IMR-90 (cell line): Measurements from ENCODE around the gene GLE1. TPM values are rescaled to one million over a fixed set of nuclear protein-coding genes. Genes with fewer than 3 reads are reported as not detected.

ENCODE experiments used
- ATAC-seq: fragments of 200-7000 bp; cut with Tn5 transposase; 2 replicates; pipeline ENCODE4 v1.9.1; 2020; ENCODE audit warnings: low read depth, mild to moderate bottlenecking, moderate library complexity
- BruUV-seq: library from RNA; stranded (reverse); fragments of 400-500 nt; replicated peaks from 2 replicates; lab custom pipeline; 2021; lab: Mats Ljungman, UMichigan
- CTCF ChIA-PET: fragments of 300-600 bp; formaldehyde crosslinking; extraction: SDS; loops from one replicate; lab custom pipeline; 2021; ENCODE audit warnings: antibody characterized with exemption; lab: Yijun Ruan, JAX
- POLR2A ChIA-PET: fragments of 300-600 bp; sonication (Branson Sonifier 250); formaldehyde crosslinking; loops from one replicate; lab custom pipeline; 2022; ENCODE audit warnings: antibody characterized with exemption; ENCODE audit not compliant: unreplicated experiment; lab: Charles Lee
- DNase-seq: peaks from one replicate; pipeline ENCODE4 v3.0.0; 2013
- H2AFZ ChIP-seq: replicated peaks from 2 replicates; pipeline ENCODE3; 2013; ENCODE audit warnings: low read length, mild to moderate bottlenecking; ENCODE audit not compliant: poor library complexity
- H2AK5ac ChIP-seq: 2 replicates; pipeline ENCODE4 v1.6.1; 2013; ENCODE audit warnings: low read depth, low read length, inconsistent platforms
- H2AK9ac ChIP-seq: replicated peaks from 2 replicates; pipeline ENCODE3; 2013; ENCODE audit warnings: mild to moderate bottlenecking, low read depth, low read length, moderate library complexity; ENCODE audit not compliant: poor library complexity
- H2BK120ac ChIP-seq: 2 replicates; pipeline ENCODE4 v1.6.1; 2013; ENCODE audit warnings: low read depth, low read length, inconsistent platforms
- H2BK15ac ChIP-seq: 3 replicates; pipeline ENCODE4 v1.6.1; 2013; ENCODE audit warnings: low read depth, low read length, inconsistent platforms
- H2BK20ac ChIP-seq: 2 replicates; pipeline ENCODE4 v1.6.1; 2013; ENCODE audit warnings: low read depth, mild to moderate bottlenecking, inconsistent platforms, low read length, moderate library complexity
- H2BK5ac ChIP-seq: 2 replicates; pipeline ENCODE4 v1.6.1; 2013; ENCODE audit warnings: mild to moderate bottlenecking, low read depth, low read length, inconsistent platforms; ENCODE audit not compliant: poor library complexity, severe bottlenecking
- H3K14ac ChIP-seq: replicated peaks from 2 replicates; pipeline ENCODE4 v1.6.1; 2013; ENCODE audit warnings: low read depth, low read length, inconsistent platforms
- H3K18ac ChIP-seq: 2 replicates; pipeline ENCODE4 v1.6.1; 2013; ENCODE audit warnings: low read depth, low read length, control low read depth
- H3K23ac ChIP-seq: 2 replicates; pipeline ENCODE4 v1.6.1; 2013; ENCODE audit warnings: low read depth, low read length, inconsistent platforms
- H3K27ac ChIP-seq: 2 replicates; pipeline ENCODE4 v1.5.1; 2013; ENCODE audit warnings: mild to moderate bottlenecking, control low read depth, low read length; ENCODE audit not compliant: insufficient read depth
- H3K27me3 ChIP-seq: 2 replicates; pipeline ENCODE4 v1.6.1; 2013; ENCODE audit warnings: low read length; ENCODE audit not compliant: control insufficient read depth, insufficient read depth
- H3K36me3 ChIP-seq: 2 replicates; pipeline ENCODE4 v1.6.1; 2013; ENCODE audit warnings: low read length, mixed read lengths; ENCODE audit not compliant: control insufficient read depth, insufficient read depth
- H3K4ac ChIP-seq: 2 replicates; pipeline ENCODE4 v1.6.1; 2013; ENCODE audit warnings: low read depth, low read length, inconsistent platforms
- H3K4me1 ChIP-seq: 2 replicates; pipeline ENCODE4 v1.6.1; 2013; ENCODE audit warnings: low read length, mixed read lengths; ENCODE audit not compliant: control insufficient read depth, insufficient read depth
- H3K4me2 ChIP-seq: 2 replicates; pipeline ENCODE4 v1.6.1; 2013; ENCODE audit warnings: low read depth, mild to moderate bottlenecking, control low read depth, low read length, moderate library complexity
- H3K4me3 ChIP-seq: 2 replicates; pipeline ENCODE4 v1.5.1; 2013; ENCODE audit warnings: low read depth, mild to moderate bottlenecking, control low read depth, low read length, moderate library complexity; ENCODE audit not compliant: insufficient read depth
- H3K56ac ChIP-seq: 2 replicates; pipeline ENCODE4 v1.6.1; 2013; ENCODE audit warnings: low read length, inconsistent platforms; ENCODE audit not compliant: insufficient read depth; ENCODE audit errors: extremely low read depth
- H3K79me1 ChIP-seq, 2 experiments: 2 replicates each; pipeline ENCODE4 v1.6.1; 2013; ENCODE audit warnings: low read length in 2 of 2, inconsistent platforms in 1 of 2, low read depth in 1 of 2
- H3K9ac ChIP-seq: 2 replicates; pipeline ENCODE4 v1.6.1; 2013; ENCODE audit warnings: low read depth, low read length, control low read depth
- H3K9me1 ChIP-seq: 2 replicates; pipeline ENCODE4 v1.6.1; 2013; ENCODE audit warnings: low read length, inconsistent platforms; ENCODE audit not compliant: insufficient read depth
- H3K9me3 ChIP-seq: 2 replicates; pipeline ENCODE4 v1.6.1; 2013; ENCODE audit warnings: low read length; ENCODE audit not compliant: control insufficient read depth, insufficient read depth
- H4K20me1 ChIP-seq: 2 replicates; pipeline ENCODE4 v1.6.1; 2013; ENCODE audit warnings: low read length, inconsistent platforms; ENCODE audit not compliant: insufficient read depth
- H4K5ac ChIP-seq: 2 replicates; pipeline ENCODE4 v1.6.1; 2013; ENCODE audit warnings: mild to moderate bottlenecking, low read depth, low read length, control low read depth
- H4K8ac ChIP-seq, 2 experiments: 2 replicates each; pipeline ENCODE4 v1.6.1; 2013; ENCODE audit warnings: low read depth in 2 of 2, low read length in 2 of 2, control low read depth in 1 of 2, inconsistent platforms in 1 of 2
- H4K91ac ChIP-seq: 2 replicates; pipeline ENCODE4 v1.6.1; 2013; ENCODE audit warnings: low read depth, low read length, inconsistent platforms; ENCODE audit not compliant: insufficient read depth
- BHLHE40 ChIP-seq: fragments of 150-350 bp; IDR thresholded peaks from 2 replicates; pipeline ENCODE4 v1.6.1; 2016; ENCODE audit warnings: mild to moderate bottlenecking, low read depth, low read length
- MAFK ChIP-seq: IDR thresholded peaks from 2 replicates; pipeline ENCODE4 v1.6.1; 2012; ENCODE audit warnings: low read depth, low read length, improper control_type of control experiment
- MXI1 ChIP-seq: IDR thresholded peaks from 2 replicates; pipeline ENCODE4 v1.6.1; 2012; ENCODE audit warnings: low read depth, mild to moderate bottlenecking, low read length, moderate library complexity, borderline replicate concordance
- POLR2A ChIP-seq: IDR thresholded peaks from 2 replicates; pipeline ENCODE4 v1.6.1; 2012; ENCODE audit warnings: mild to moderate bottlenecking, low read depth, low read length
- RAD21 ChIP-seq: IDR thresholded peaks from 2 replicates; pipeline ENCODE4 v1.6.1; 2012; ENCODE audit warnings: low read length, improper control_type of control experiment
- RCOR1 ChIP-seq: IDR thresholded peaks from 2 replicates; pipeline ENCODE4 v1.6.1; 2012; ENCODE audit warnings: mild to moderate bottlenecking, low read length, improper control_type of control experiment; ENCODE audit not compliant: insufficient replicate concordance
- SMC3 ChIP-seq: fragments of 150-350 bp; IDR thresholded peaks from 2 replicates; pipeline ENCODE4 v1.6.1; 2016; ENCODE audit warnings: low read depth, mild to moderate bottlenecking, antibody characterized with exemption, low read length, moderate library complexity
- WGBS, 2 experiments: methylation state at CpG; one replicate each; pipeline versions ENCODE4 v1.1.5 to v1.1.7; 2013; ENCODE audit warnings: missing lambda C conversion rate in 2 of 2; ENCODE audit not compliant: insufficient read length in 1 of 2; ENCODE audit errors: extremely low coverage in 2 of 2; 5-methylcytosine and 5-hydroxymethylcytosine counted together
- dilution Hi-C: fragments of 300-500 bp; cut with HindIII; formaldehyde crosslinking; loops from one replicate; pipeline ENCODE4 v1.14.3; 2018; ENCODE audit warnings: low sequenced_read_pairs; ENCODE audit not compliant: unreplicated experiment
- in situ Hi-C: fragments of 300-500 bp; cut with MboI; formaldehyde crosslinking; loops from 3 replicates; pipeline ENCODE4 v1.14.3; 2019; ENCODE audit warnings: low sequenced_read_pairs, inconsistent platforms, mixed read lengths
- intact Hi-C: fragments of 100-400 bp; cut with micrococcal nuclease; formaldehyde crosslinking; loops from 2 replicates; pipeline ENCODE4 v1.10.0; 2022
- polyA plus RNA-seq, 3 experiments: library from polyadenylated mRNA; depleted of rRNA; stranded (reverse); fragments of >200 nt; gene quantifications; 2 replicates each; pipeline ENCODE4 v1.2.3, GENCODE V29; 2012; ENCODE audit warnings: low replicate concordance in 1 of 3
- total RNA-seq: library from RNA; depleted of rRNA; stranded (reverse); fragments of >200 nt; gene quantifications from 2 replicates; pipeline ENCODE4 v1.2.3, GENCODE V29; 2012
- TF ChIP-seq, protein P1 (sequence below): fragments of 150-350 bp; IDR thresholded peaks from 2 replicates; pipeline ENCODE4 v1.6.1; 2017; ENCODE audit warnings: mild to moderate bottlenecking, antibody characterized with exemption, low read length, low read depth
- TF ChIP-seq, protein P2 (sequence below): conservative IDR thresholded peaks from 2 replicates; pipeline ENCODE4 v1.5.1; 2012; ENCODE audit warnings: mild to moderate bottlenecking, low read depth, low read length, improper control_type of control experiment
- TF ChIP-seq, protein P3 (sequence below): fragments of 150-350 bp; IDR thresholded peaks from 2 replicates; pipeline ENCODE4 v1.6.1; 2016; ENCODE audit warnings: low read depth, mild to moderate bottlenecking, low read length, moderate library complexity, borderline replicate concordance

The GLE1 gene
- total and polyA plus RNA-seq, 2 of the 4 experiments (the other 2 are of a cell fraction), result 14.3 to 39.4 TPM

DNA sequence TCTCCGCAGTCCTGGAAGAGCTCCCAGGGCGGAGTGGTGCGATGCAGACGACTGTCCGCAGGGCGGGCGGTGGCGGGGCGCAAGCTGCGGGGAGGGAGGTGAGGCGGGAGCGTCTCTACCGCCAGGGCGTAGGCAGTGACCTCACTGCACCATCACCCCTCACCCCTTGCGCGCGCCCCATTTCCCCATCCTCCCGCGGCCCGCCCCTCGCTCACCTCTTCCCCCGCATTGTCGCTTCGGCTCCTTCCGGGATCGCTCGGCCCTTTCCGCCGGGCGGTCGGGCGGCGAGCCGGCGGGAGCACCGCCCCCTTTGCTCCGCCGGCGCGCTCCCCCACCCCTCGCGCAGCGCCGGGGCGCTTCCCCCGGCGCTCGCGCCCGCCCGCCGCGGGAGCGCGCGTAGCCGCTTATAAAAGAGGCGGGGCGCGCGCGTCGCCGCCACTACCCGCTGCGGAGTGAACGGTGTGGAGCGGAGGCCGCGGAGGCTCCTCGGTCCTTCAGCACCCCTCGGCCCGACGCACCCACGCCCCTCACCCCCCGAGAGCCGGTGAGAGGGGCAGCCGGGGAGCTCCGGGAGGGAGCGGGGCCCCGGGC, 47.7 kb downstream of the GLE1 start, which contains the start of gene SPTAN1 (continued):
- TF ChIP-seq BHLHE40 (0 out of 2 replicates have a peak, but pooled peaks have one; percentile 2), MXI1 (no peak)

DNA sequence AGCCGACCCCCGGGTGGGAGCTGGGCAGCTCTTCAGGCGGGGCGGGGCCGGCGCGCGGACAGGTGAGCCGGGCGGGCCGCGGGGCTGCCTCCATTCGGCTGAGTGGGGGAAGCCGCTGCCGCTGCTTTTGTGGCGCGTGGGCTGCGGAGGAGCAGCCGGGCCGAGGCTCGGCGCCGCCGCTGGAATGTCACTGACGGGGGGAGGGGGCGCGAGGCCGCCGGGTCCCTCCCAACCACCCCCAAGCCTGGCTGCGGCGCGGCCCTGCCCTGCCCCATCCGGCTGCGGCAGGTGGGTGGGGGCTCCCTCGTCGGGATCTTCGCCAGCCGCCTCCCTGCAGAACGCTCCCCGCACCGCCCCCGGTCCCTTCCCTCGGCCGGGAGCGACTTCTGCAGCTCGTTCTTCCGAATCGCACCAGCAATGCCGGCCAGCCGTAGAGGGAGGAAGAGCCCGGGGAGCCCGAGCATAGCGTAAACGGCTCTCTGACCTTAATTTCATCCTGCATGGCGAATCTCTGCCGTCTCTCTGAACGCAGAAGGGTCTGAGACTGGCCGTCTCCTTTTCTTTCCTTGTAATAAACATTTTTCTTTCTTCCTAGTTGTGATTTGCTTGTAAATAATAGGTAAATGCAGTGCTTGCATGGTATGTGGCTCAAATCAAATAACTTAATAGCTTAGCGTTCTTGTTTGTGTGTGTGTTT, 48.4 kb downstream of the GLE1 start:
- no peaks in the 10 kb centered on the region for H3K36me3 ChIP-seq
- H3K27me3 ChIP-seq, result no peaks in the 10 kb centered on the region
- H2BK5ac ChIP-seq, result peak overlapping the region; percentile 80
- in situ Hi-C loops, result loop anchor here (10.0 kb wide), 1 partner anchor 258 kb away; no protein-coding TSS in a partner anchor
- no peak overlapping the region for H2BK20ac ChIP-seq
- DNase-seq (no peak), ATAC-seq (peak; percentile 16)
- H2AK5ac ChIP-seq, result no peak overlapping the region; the same call in 1 of the 2 replicates
- ChIA-PET CTCF (interaction anchor here (1.2 kb wide), 1 partner anchor 11 kb away, joined by 3 read pairs; no protein-coding TSS in a partner anchor), POLR2A (no interaction called here)
- peaks cover 4% of the 10 kb centered on the region; the same call in 1 of the 2 replicates for H3K9me1 ChIP-seq
- H3K4ac ChIP-seq, result peak overlapping the region; percentile 65
- peaks cover 42% of the 10 kb centered on the region for H4K20me1 ChIP-seq
- no peak overlapping the region for H2BK120ac ChIP-seq
- 0 out of 4 replicates have a peak overlapping the region, but pooled peaks of 1 of the 2 experiments have one; percentile 14 for H4K8ac ChIP-seq
- H3K23ac ChIP-seq, result peak overlapping the region; percentile 79
- dilution Hi-C loops, result no loop called here
- H3K79me1 ChIP-seq, result peaks cover 0 to 53% of the 10 kb centered on the region in 2 experiments; a peak in 2 of 4 replicates
- peak overlapping the region; percentile 20; the same call in 1 of the 2 replicates for H3K56ac ChIP-seq
- H3K14ac ChIP-seq, result peak overlapping the region; percentile 72
- peak overlapping the region; percentile 97 for H2AK9ac ChIP-seq
- peaks cover 13% of the 10 kb centered on the region for H3K4me1 ChIP-seq
- H4K91ac ChIP-seq, result no peak overlapping the region
- peak overlapping the region; percentile 91 for H3K9ac ChIP-seq
- peak overlapping the region; percentile 99 for H3K4me3 ChIP-seq
- H4K5ac ChIP-seq, result no peak overlapping the region; the same call in 1 of the 2 replicates
- H2BK15ac ChIP-seq, result no peak overlapping the region
- peak overlapping the region; percentile 66 for H3K4me2 ChIP-seq
- no TSS peak for BruUV-seq
- H2AFZ ChIP-seq, result peak overlapping the region; percentile 84
- H3K9me3 ChIP-seq, result no peaks in the 10 kb centered on the region
- 0% methylated on average over 11 of the region's 59 CpGs; no CpG with 5 or more reads in 1 of the 2 experiments for WGBS, 2 experiments
- H3K18ac ChIP-seq, result peak overlapping the region; percentile 31; the same call in 1 of the 2 replicates
- peak overlapping the region; percentile 77 for H3K27ac ChIP-seq
- intact Hi-C loops, result no loop called here
- no peak for TF ChIP-seq POLR2A
- no peak for TF ChIP-seq RAD21
- TF ChIP-seq, protein P1, sequence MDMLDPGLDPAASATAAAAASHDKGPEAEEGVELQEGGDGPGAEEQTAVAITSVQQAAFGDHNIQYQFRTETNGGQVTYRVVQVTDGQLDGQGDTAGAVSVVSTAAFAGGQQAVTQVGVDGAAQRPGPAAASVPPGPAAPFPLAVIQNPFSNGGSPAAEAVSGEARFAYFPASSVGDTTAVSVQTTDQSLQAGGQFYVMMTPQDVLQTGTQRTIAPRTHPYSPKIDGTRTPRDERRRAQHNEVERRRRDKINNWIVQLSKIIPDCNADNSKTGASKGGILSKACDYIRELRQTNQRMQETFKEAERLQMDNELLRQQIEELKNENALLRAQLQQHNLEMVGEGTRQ, result no peak
- no peak for TF ChIP-seq MXI1
- TF ChIP-seq, protein P2, sequence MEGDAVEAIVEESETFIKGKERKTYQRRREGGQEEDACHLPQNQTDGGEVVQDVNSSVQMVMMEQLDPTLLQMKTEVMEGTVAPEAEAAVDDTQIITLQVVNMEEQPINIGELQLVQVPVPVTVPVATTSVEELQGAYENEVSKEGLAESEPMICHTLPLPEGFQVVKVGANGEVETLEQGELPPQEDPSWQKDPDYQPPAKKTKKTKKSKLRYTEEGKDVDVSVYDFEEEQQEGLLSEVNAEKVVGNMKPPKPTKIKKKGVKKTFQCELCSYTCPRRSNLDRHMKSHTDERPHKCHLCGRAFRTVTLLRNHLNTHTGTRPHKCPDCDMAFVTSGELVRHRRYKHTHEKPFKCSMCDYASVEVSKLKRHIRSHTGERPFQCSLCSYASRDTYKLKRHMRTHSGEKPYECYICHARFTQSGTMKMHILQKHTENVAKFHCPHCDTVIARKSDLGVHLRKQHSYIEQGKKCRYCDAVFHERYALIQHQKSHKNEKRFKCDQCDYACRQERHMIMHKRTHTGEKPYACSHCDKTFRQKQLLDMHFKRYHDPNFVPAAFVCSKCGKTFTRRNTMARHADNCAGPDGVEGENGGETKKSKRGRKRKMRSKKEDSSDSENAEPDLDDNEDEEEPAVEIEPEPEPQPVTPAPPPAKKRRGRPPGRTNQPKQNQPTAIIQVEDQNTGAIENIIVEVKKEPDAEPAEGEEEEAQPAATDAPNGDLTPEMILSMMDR, result no peak
- no peak for TF ChIP-seq RCOR1
- TF ChIP-seq, protein P3, sequence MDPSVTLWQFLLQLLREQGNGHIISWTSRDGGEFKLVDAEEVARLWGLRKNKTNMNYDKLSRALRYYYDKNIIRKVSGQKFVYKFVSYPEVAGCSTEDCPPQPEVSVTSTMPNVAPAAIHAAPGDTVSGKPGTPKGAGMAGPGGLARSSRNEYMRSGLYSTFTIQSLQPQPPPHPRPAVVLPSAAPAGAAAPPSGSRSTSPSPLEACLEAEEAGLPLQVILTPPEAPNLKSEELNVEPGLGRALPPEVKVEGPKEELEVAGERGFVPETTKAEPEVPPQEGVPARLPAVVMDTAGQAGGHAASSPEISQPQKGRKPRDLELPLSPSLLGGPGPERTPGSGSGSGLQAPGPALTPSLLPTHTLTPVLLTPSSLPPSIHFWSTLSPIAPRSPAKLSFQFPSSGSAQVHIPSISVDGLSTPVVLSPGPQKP, result no peak
- TF ChIP-seq SMC3, result no peak
- no peak for TF ChIP-seq BHLHE40
- no peak for TF ChIP-seq MAFK
